Left ventricle myocardium inferior (tissue), 1 donor: ENCODE measurements around the gene UBN2. TPM values are rescaled to one million over a fixed set of nuclear protein-coding genes. Genes with fewer than 3 reads are reported as not detected.

Source experiments
- DNase-seq: peaks from one replicate; pipeline ENCODE4 v3.0.0-alpha.2; 2020
- H3K27ac ChIP-seq: fragments of 200-600 bp; replicated peaks from 2 replicates; pipeline ENCODE4 v1.8.0; 2021
- H3K27me3 ChIP-seq: fragments of 200-600 bp; 2 replicates; pipeline ENCODE4 v1.8.0; 2021; ENCODE audit warnings: low read depth
- H3K36me3 ChIP-seq: fragments of 200-600 bp; 2 replicates; pipeline ENCODE4 v1.8.0; 2021
- H3K4me1 ChIP-seq: fragments of 200-600 bp; 2 replicates; pipeline ENCODE4 v1.8.0; 2021
- H3K4me3 ChIP-seq: fragments of 200-600 bp; 2 replicates; pipeline ENCODE4 v1.8.0; 2021; ENCODE audit warnings: mild to moderate bottlenecking, moderate library complexity
- H3K9me3 ChIP-seq: fragments of 200-600 bp; replicated peaks from 2 replicates; pipeline ENCODE4 v1.8.0; 2021
- CTCF ChIP-seq: fragments of 200-600 bp; IDR thresholded peaks from 2 replicates; pipeline ENCODE4 v1.8.0; 2021; ENCODE audit warnings: antibody characterized with exemption, mild to moderate bottlenecking, borderline replicate concordance
- intact Hi-C: fragments of 100-400 bp; cut with micrococcal nuclease; formaldehyde crosslinking; loops from one replicate; pipeline ENCODE4 v1.11.0; 2022
- total RNA-seq: library from RNA; stranded (reverse); fragmentation: NEBNext Ultra II Directional; extraction: Animal tissue kit (Norgen Biotek cat#: 25700); gene quantifications from one replicate; pipeline ENCODE4 v1.2.1, GENCODE V29; 2021
- donor health status: DM: no; HTN: yes; CAD: no; lungs with severe emphysema.

UBN2 gene
- total RNA-seq, 1 donor from 2014 or later, result 14.4 TPM

GRCh38 chr7:139259142-139259541, 28.1 kb downstream of the UBN2 start:
- H3K27ac ChIP-seq, result no peak overlapping the region
- intact Hi-C loops, result no loop called here
- no peaks in the 10 kb centered on the region for H3K4me1 ChIP-seq
- H3K36me3 ChIP-seq, result peaks cover 82% of the 10 kb centered on the region
- no peaks in the 10 kb centered on the region for H3K9me3 ChIP-seq
- H3K4me3 ChIP-seq, result no peak overlapping the region
- DNase-seq, result no peak
- TF ChIP-seq CTCF, result no peak
- H3K27me3 ChIP-seq, result no peaks in the 10 kb centered on the region

GRCh38 chr7:139264220-139264619, 33.2 kb downstream of the UBN2 start:
- no peaks in the 10 kb centered on the region for H3K4me1 ChIP-seq
- TF ChIP-seq CTCF, result no peak
- no peaks in the 10 kb centered on the region for H3K27me3 ChIP-seq
- no peaks in the 10 kb centered on the region for H3K9me3 ChIP-seq
- H3K4me3 ChIP-seq, result no peak overlapping the region
- DNase-seq, result no peak
- H3K27ac ChIP-seq, result peak overlapping the region; percentile 55
- intact Hi-C loops, result no loop called here
- H3K36me3 ChIP-seq, result peaks cover 95% of the 10 kb centered on the region

GRCh38 chr7:139265673-139266072, 34.6 kb downstream of the UBN2 start:
- no peaks in the 10 kb centered on the region for H3K9me3 ChIP-seq
- H3K4me1 ChIP-seq, result no peaks in the 10 kb centered on the region
- H3K27me3 ChIP-seq, result no peaks in the 10 kb centered on the region
- no peak overlapping the region for H3K4me3 ChIP-seq
- H3K36me3 ChIP-seq, result peaks cover 95% of the 10 kb centered on the region
- intact Hi-C loops, result no loop called here
- H3K27ac ChIP-seq, result no peak overlapping the region
- no peak for TF ChIP-seq CTCF
- DNase-seq, result no peak

GRCh38 chr7:139271718-139272628, 40.9 kb downstream of the UBN2 start:
- peaks cover 5% of the 10 kb centered on the region for H3K9me3 ChIP-seq
- H3K36me3 ChIP-seq, result peaks cover 94% of the 10 kb centered on the region
- DNase-seq, result no peak
- peak overlapping the region; percentile 75 for H3K27ac ChIP-seq
- H3K27me3 ChIP-seq, result no peaks in the 10 kb centered on the region
- intact Hi-C loops, result no loop called here
- H3K4me3 ChIP-seq, result peak overlapping the region; percentile 23
- TF ChIP-seq CTCF, result no peak
- H3K4me1 ChIP-seq, result peaks cover 13% of the 10 kb centered on the region

GRCh38 chr7:139284252-139284896, 53.3 kb downstream of the UBN2 start:
- no peaks in the 10 kb centered on the region for H3K27me3 ChIP-seq
- no peaks in the 10 kb centered on the region for H3K4me1 ChIP-seq
- intact Hi-C loops, result no loop called here
- no peak overlapping the region for H3K27ac ChIP-seq
- H3K36me3 ChIP-seq, result peaks cover 66% of the 10 kb centered on the region
- DNase-seq, result no peak
- no peak overlapping the region for H3K4me3 ChIP-seq
- TF ChIP-seq CTCF, result no peak
- no peaks in the 10 kb centered on the region for H3K9me3 ChIP-seq
